Uterus (tissue), 2 donors: ENCODE results near the gene TBC1D26.
"Not testable (repeated sequence)": the region's sequence is repeated elsewhere in the genome, so short reads cannot be mapped to it uniquely, and the experiment has no call there.

ENCODE experiments used
- POLR2A ChIP-seq, 2 donors: fragments of 450-650 bp; IDR thresholded peaks; one replicate each; pipeline ENCODE4 v1.6.1; 2016; ENCODE audit warnings: antibody characterized with exemption in 2 of 2, mild to moderate bottlenecking in 1 of 2, moderate library complexity in 1 of 2
- TF ChIP-seq, protein P1 (sequence below), 4 experiments: fragments of 200-600 bp in 2 of 4; fragments of 450-650 bp in 2 of 4; sonication (generic) in 2 of 4; IDR thresholded peaks; one replicate each; pipeline ENCODE4 v1.5.1; 2016 to 2019; ENCODE audit warnings: antibody characterized with exemption in 4 of 4, mild to moderate bottlenecking in 2 of 4, moderate library complexity in 1 of 4

DNA sequence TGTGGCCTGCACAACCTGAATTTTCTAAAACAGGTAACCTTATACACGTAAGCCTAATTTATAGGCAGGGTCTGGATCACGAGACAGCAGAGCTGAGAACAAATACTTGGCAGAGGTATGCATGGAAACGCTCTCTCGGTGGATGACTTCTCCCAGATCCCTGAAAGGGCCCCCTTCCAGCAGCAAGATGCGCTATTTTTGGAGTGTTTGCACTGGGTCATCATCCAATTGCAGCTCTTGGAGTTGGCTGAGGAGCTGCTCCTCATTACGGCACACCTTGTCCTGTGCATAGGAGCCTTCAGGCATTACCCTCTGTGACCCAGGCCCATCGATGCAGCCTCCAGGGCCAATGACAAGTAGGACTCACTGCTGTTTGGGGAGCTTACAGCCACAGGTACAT is 38.6 kb downstream of the TBC1D26 start:
- TF ChIP-seq POLR2A (IDR thresholded peaks at IDR 0.05): not testable (repeated sequence)
- TF ChIP-seq, protein P1, sequence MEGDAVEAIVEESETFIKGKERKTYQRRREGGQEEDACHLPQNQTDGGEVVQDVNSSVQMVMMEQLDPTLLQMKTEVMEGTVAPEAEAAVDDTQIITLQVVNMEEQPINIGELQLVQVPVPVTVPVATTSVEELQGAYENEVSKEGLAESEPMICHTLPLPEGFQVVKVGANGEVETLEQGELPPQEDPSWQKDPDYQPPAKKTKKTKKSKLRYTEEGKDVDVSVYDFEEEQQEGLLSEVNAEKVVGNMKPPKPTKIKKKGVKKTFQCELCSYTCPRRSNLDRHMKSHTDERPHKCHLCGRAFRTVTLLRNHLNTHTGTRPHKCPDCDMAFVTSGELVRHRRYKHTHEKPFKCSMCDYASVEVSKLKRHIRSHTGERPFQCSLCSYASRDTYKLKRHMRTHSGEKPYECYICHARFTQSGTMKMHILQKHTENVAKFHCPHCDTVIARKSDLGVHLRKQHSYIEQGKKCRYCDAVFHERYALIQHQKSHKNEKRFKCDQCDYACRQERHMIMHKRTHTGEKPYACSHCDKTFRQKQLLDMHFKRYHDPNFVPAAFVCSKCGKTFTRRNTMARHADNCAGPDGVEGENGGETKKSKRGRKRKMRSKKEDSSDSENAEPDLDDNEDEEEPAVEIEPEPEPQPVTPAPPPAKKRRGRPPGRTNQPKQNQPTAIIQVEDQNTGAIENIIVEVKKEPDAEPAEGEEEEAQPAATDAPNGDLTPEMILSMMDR (IDR thresholded peaks at IDR 0.05): not testable (repeated sequence)
